Fibroblast of skin of left biceps (primary cell): Measurements from ENCODE around the gene BMPR1B.

Experiments
- DNase-seq, 2 experiments: peaks; one replicate each; pipeline ENCODE4 v3.0.0-alpha.2; 2013; ENCODE audit warnings: low read depth in 2 of 2

The BMPR1B gene

GRCh38 chr4:95087657-95088455 is 330.1 kb downstream of the BMPR1B start:
- DNase-seq: no peak

GRCh38 chr4:95091272-95091671 is 333.5 kb downstream of the BMPR1B start:
- no peak for DNase-seq

GRCh38 chr4:95092766-95093165 is 335.0 kb downstream of the BMPR1B start:
- no peak for DNase-seq

- no peak for DNase-seq
These were observed 335.7 kb downstream of the BMPR1B start for GRCh38 chr4:95093460-95093859.

- DNase-seq: no peak
These were observed 336.5 kb downstream of the BMPR1B start for GRCh38 chr4:95093936-95094929.

- peak; percentile 21 to 25 for DNase-seq
These were observed 337.7 kb downstream of the BMPR1B start for GRCh38 chr4:95095348-95095974.

- no peak for DNase-seq
These were observed 344.5 kb downstream of the BMPR1B start for GRCh38 chr4:95102162-95102790.

GRCh38 chr4:95105112-95105511 is 347.4 kb downstream of the BMPR1B start:
- DNase-seq: no peak

GRCh38 chr4:95105983-95106382 is 348.2 kb downstream of the BMPR1B start:
- DNase-seq: no peak

GRCh38 chr4:95106408-95106928 is 348.7 kb downstream of the BMPR1B start:
- DNase-seq: peak; percentile 42 to 47

- DNase-seq: no peak
These were observed 349.2 kb downstream of the BMPR1B start for GRCh38 chr4:95107004-95107403.

- peak; percentile 54 to 56 for DNase-seq
These were observed 349.9 kb downstream of the BMPR1B start for GRCh38 chr4:95107635-95108034.

- no peak for DNase-seq
These were observed 351.2 kb downstream of the BMPR1B start for GRCh38 chr4:95108883-95109421.

- DNase-seq: no peak
These were observed 356.8 kb downstream of the BMPR1B start for GRCh38 chr4:95114521-95114920.

- no peak for DNase-seq
These were observed 360.7 kb downstream of the BMPR1B start for GRCh38 chr4:95118497-95118896.

- no peak for DNase-seq
These were observed 362.7 kb downstream of the BMPR1B start for GRCh38 chr4:95120456-95120855.

- no peak for DNase-seq
These were observed 364.2 kb downstream of the BMPR1B start for GRCh38 chr4:95122001-95122400.

GRCh38 chr4:95124906-95125504 is 367.2 kb downstream of the BMPR1B start:
- DNase-seq: peak; percentile 38 to 47

GRCh38 chr4:95129031-95129430 is 371.3 kb downstream of the BMPR1B start:
- DNase-seq: no peak

GRCh38 chr4:95129821-95130311 is 372.1 kb downstream of the BMPR1B start:
- peak; percentile 100 for DNase-seq
